A549 (cell line): ENCODE results near the gene TULP1. TPM values are rescaled to one million over a fixed set of nuclear protein-coding genes. Genes with fewer than 3 reads are reported as not detected.
A peak's percentile ranks its signal among the peaks of the same experiment; 100 is the strongest.

Experiments used
- ATAC-seq, 2 experiments: fragments of 200-7000 bp in 1 of 2; fragments of >200 bp in 1 of 2; cut with Nextera tagmentation in 1 of 2; cut with Tn5 transposase in 1 of 2; 3 replicates each; pipeline versions ENCODE4 v1.8.0 to v1.9.1; 2018 to 2020; ENCODE audit warnings: mild to moderate bottlenecking in 1 of 2, moderate library complexity in 1 of 2
- CTCF ChIA-PET: fragments of 300-600 bp; sonication (Branson Sonifier 250); formaldehyde crosslinking; extraction: SDS; loops from one replicate; lab custom pipeline; 2021; ENCODE audit warnings: antibody characterized with exemption, inconsistent platforms; lab: Yijun Ruan, JAX
- POLR2A ChIA-PET: fragments of 350-600 bp; formaldehyde crosslinking; extraction: SDS; loops from one replicate; lab custom pipeline; 2021; ENCODE audit warnings: antibody characterized with exemption, inconsistent platforms; lab: Yijun Ruan, JAX
- DNase-seq, 2 experiments: peaks; one replicate each; pipeline versions ENCODE4 v3.0.0 to v3.0.0-alpha.2; 2011 to 2016; ENCODE audit warnings: low read depth in 1 of 2, low spot score in 1 of 2
- FAIRE-seq: peaks from 2 replicates; lab custom pipeline; 2011; peaks lifted over from hg19 to GRCh38; lab: Jason Lieb, UNC
- H3K27ac ChIP-seq, 2 experiments: fragments of >200 bp; sonication (Bioruptor Twin); formaldehyde crosslinking; 3 replicates each; pipeline ENCODE4 v1.5.1; 2016 to 2017
- H3K4me1 ChIP-seq: fragments of >200 bp; sonication (Bioruptor Twin); formaldehyde crosslinking; 3 replicates; pipeline ENCODE4 v1.6.1; 2016
- H3K4me2 ChIP-seq: fragments of >200 bp; sonication (Bioruptor Twin); formaldehyde crosslinking; 3 replicates; pipeline ENCODE4 v1.6.1; 2016
- H3K4me3 ChIP-seq: fragments of >200 bp; sonication (Bioruptor Twin); formaldehyde crosslinking; 3 replicates; pipeline ENCODE4 v1.5.1; 2016
- H3K9me3 ChIP-seq: fragments of >200 bp; sonication (Bioruptor Twin); formaldehyde crosslinking; 3 replicates; pipeline ENCODE4 v1.6.1; 2016
- BCL3 ChIP-seq: fragments of >200 bp; sonication (Bioruptor Twin); formaldehyde crosslinking; IDR thresholded peaks from 3 replicates; pipeline ENCODE4 v1.6.1; 2016
- CBX2 ChIP-seq: fragments of 200-600 bp; sonication (generic); IDR thresholded peaks from 2 replicates; pipeline ENCODE4 v1.6.1; 2016; ENCODE audit warnings: low read depth, mild to moderate bottlenecking, borderline replicate concordance
- CHD2 ChIP-seq: fragments of 150-350 bp; IDR thresholded peaks from 2 replicates; pipeline ENCODE4 v1.6.1; 2014; ENCODE audit warnings: low read length; ENCODE audit not compliant: partially characterized antibody
- CTCF ChIP-seq: fragments of >200 bp; sonication (Bioruptor Twin); formaldehyde crosslinking; IDR thresholded peaks from 3 replicates; pipeline ENCODE4 v1.5.1; 2016
- FOSL2 ChIP-seq, 2 experiments: fragments of 450-650 bp in 1 of 2; fragments of >200 bp in 1 of 2; sonication (Bioruptor Twin) in 1 of 2; formaldehyde crosslinking; IDR thresholded peaks; 2 replicates each; pipeline versions ENCODE4 v1.5.0 to v1.6.1; 2016 to 2020; ENCODE audit warnings: mild to moderate bottlenecking in 1 of 2, moderate library complexity in 1 of 2
- GATA3 ChIP-seq: IDR thresholded peaks from 2 replicates; pipeline ENCODE4 v1.6.1; 2012; ENCODE audit warnings: borderline replicate concordance
- HES2 ChIP-seq: fragments of >200 bp; sonication (Bioruptor Twin); formaldehyde crosslinking; IDR thresholded peaks from 2 replicates; pipeline ENCODE4 v1.6.1; 2016
- HEYL ChIP-seq: fragments of 250-450 bp; sonication (Bioruptor Pico); IDR thresholded peaks from 2 replicates; pipeline ENCODE4 v1.8.0; 2021; ENCODE audit warnings: mild to moderate bottlenecking, moderate library complexity
- HOXB5 ChIP-seq: fragments of 250-450 bp; sonication (Bioruptor Pico); IDR thresholded peaks from 2 replicates; pipeline ENCODE4 v1.5.0; 2020; ENCODE audit warnings: mild to moderate bottlenecking, moderate library complexity
- KDM1A ChIP-seq: fragments of 200-600 bp; sonication (generic); IDR thresholded peaks from 2 replicates; pipeline ENCODE4 v1.6.1; 2016; ENCODE audit warnings: low read depth, mild to moderate bottlenecking
- KDM5A ChIP-seq: fragments of 200-600 bp; sonication (generic); IDR thresholded peaks from 2 replicates; pipeline ENCODE4 v1.6.1; 2016; ENCODE audit warnings: antibody characterized with exemption, mild to moderate bottlenecking
- MAFK ChIP-seq: fragments of 450-650 bp; IDR thresholded peaks from 2 replicates; pipeline ENCODE4 v1.6.1; 2014; ENCODE audit not compliant: partially characterized antibody
- MAZ ChIP-seq: fragments of 150-350 bp; IDR thresholded peaks from 2 replicates; pipeline ENCODE4 v1.6.1; 2014; ENCODE audit warnings: antibody characterized with exemption, low read depth, low read length, borderline replicate concordance
- NFE2L2 ChIP-seq: fragments of 150-350 bp; conservative IDR thresholded peaks from 2 replicates; pipeline ENCODE4 v1.6.1; 2014; ENCODE audit warnings: low read length
- NPAS2 ChIP-seq: fragments of 250-450 bp; sonication (Bioruptor Pico); IDR thresholded peaks from 2 replicates; pipeline ENCODE4 v1.8.0; 2022; ENCODE audit warnings: mild to moderate bottlenecking, moderate library complexity, borderline replicate concordance
- PBX3 ChIP-seq: IDR thresholded peaks from 2 replicates; pipeline ENCODE4 v1.6.1; 2012
- POLR2A ChIP-seq: IDR thresholded peaks from 2 replicates; pipeline ENCODE4 v1.6.1; 2012; ENCODE audit warnings: mild to moderate bottlenecking, low read length
- RFX5 ChIP-seq: fragments of 450-650 bp; IDR thresholded peaks from 2 replicates; pipeline ENCODE4 v1.7.1; 2014; ENCODE audit warnings: antibody characterized with exemption, mild to moderate bottlenecking, moderate library complexity
- SMC3 ChIP-seq: fragments of >200 bp; sonication (Bioruptor Twin); formaldehyde crosslinking; IDR thresholded peaks from 3 replicates; pipeline ENCODE4 v1.6.1; 2018; ENCODE audit warnings: inconsistent platforms
- TP53 ChIP-seq: fragments of 250-450 bp; sonication (Bioruptor Pico); IDR thresholded peaks from 2 replicates; pipeline ENCODE4 v1.5.0; 2021; ENCODE audit warnings: mild to moderate bottlenecking, moderate library complexity
- ZC3H11A ChIP-seq: fragments of 450-650 bp; IDR thresholded peaks from 2 replicates; pipeline ENCODE4 v1.6.1; 2014; ENCODE audit warnings: antibody characterized with exemption, mild to moderate bottlenecking
- ZFP36 ChIP-seq: fragments of 450-650 bp; IDR thresholded peaks from 2 replicates; pipeline ENCODE4 v1.6.1; 2014; ENCODE audit warnings: borderline replicate concordance; ENCODE audit not compliant: partially characterized antibody
- ZNF302 ChIP-seq: fragments of 250-450 bp; sonication (Bioruptor Pico); IDR thresholded peaks from 2 replicates; pipeline ENCODE4 v1.9.0; 2021; ENCODE audit warnings: inconsistent platforms, mild to moderate bottlenecking, moderate library complexity
- WGBS: methylation state at CpG from one replicate; pipeline ENCODE4 v1.1.6; 2017; ENCODE audit errors: missing lambda C conversion rate; 5-methylcytosine and 5-hydroxymethylcytosine counted together
- polyA plus RNA-seq, 4 experiments: library from polyadenylated mRNA; depleted of rRNA in 3 of 4; stranded (reverse); fragments of >200 nt; fragmentation: RNase III in 1 of 4; extraction: RNeasy Plus Mini Kit Qiagen cat#74134 plus additional on column Dnase treatment in 1 of 4; gene quantifications; 2 replicates in 3 of 4; 3 replicates in 1 of 4; pipeline ENCODE4 v1.2.3, GENCODE V29; 2011 to 2017

TULP1 gene
- polyA plus RNA-seq, 2 of the 4 experiments (the other 2 are of a cell fraction): not detected

GRCh38 chr6:35475573-35475972, 37.1 kb downstream of the TULP1 start:
- Histone ChIP-seq H3K9me3 (no peaks in the 10 kb centered on the region), H3K27ac (no peak overlapping the region), H3K4me3 (no peak overlapping the region), H3K4me1 (peaks cover 22% of the 10 kb centered on the region), H3K4me2 (no peak overlapping the region)
- ChIA-PET POLR2A (no interaction called here), CTCF (no interaction called here)
- FAIRE-seq (no peak), DNase-seq (no peak), ATAC-seq (peak; percentile 2 to 7; a peak in 4 of 6 replicates)
- 80% methylated on average over 1 of the region's 4 CpGs for WGBS
- TF ChIP-seq MAFK (no peak), NPAS2 (CRISPR knock-in tag) (no peak), GATA3 (no peak), HEYL (no peak), ZNF302 (CRISPR knock-in tag) (no peak), CBX2 (no peak), KDM1A (no peak), FOSL2 (IDR thresholded peaks at IDR 0.05) (no peak), FOSL2 (CRISPR knock-in tag; IDR thresholded peaks at IDR 0.05) (no peak), RFX5 (no peak), CHD2 (no peak), BCL3 (no peak), HES2 (no peak)
- TF ChIP-seq, all 56 proteins: peak for 0

- Histone ChIP-seq H3K9me3 (no peaks in the 10 kb centered on the region), H3K27ac (no peak overlapping the region), H3K4me1 (peaks cover 27% of the 10 kb centered on the region), H3K4me3 (no peak overlapping the region), H3K4me2 (no peak overlapping the region)
- DNase-seq (no peak), ATAC-seq (peak; percentile 7 to 15; a peak in 5 of 6 replicates), FAIRE-seq (no peak)
- ChIA-PET POLR2A (no interaction called here), CTCF (no interaction called here)
- 95% methylated on average over 19 of the region's 20 CpGs for WGBS
- TF ChIP-seq ZFP36 (no peak), HOXB5 (CRISPR knock-in tag) (no peak), FOSL2 (IDR thresholded peaks at IDR 0.05) (no peak), FOSL2 (CRISPR knock-in tag; IDR thresholded peaks at IDR 0.05) (no peak), NFE2L2 (no peak), HEYL (no peak), CBX2 (no peak), PBX3 (no peak), POLR2A (no peak), MAZ (no peak), TP53 (CRISPR knock-in tag) (no peak)
These were observed 37.6 kb downstream of the TULP1 start for GRCh38 chr6:35474942-35475570.

GRCh38 chr6:35474131-35474941, 38.4 kb downstream of the TULP1 start:
- FAIRE-seq (no peak), DNase-seq (no peak), ATAC-seq (peak; percentile 28 to 46; a peak in 5 of 6 replicates)
- H3K27ac ChIP-seq: no peak overlapping the region
- POLR2A ChIA-PET: no interaction called here
- CTCF ChIA-PET: interaction anchor here (0.6 kb wide), 1 partner anchor 136 kb away, joined by 3 read pairs; no protein-coding TSS in a partner anchor
- TF ChIP-seq ZC3H11A (no peak), HEYL (no peak), HOXB5 (CRISPR knock-in tag) (no peak), KDM5A (no peak), CTCF (no peak), SMC3 (no peak)
- peaks cover 29% of the 10 kb centered on the region for H3K4me1 ChIP-seq
- no peak overlapping the region for H3K4me3 ChIP-seq
- no peak overlapping the region for H3K4me2 ChIP-seq
- no peaks in the 10 kb centered on the region for H3K9me3 ChIP-seq
- WGBS: 93% methylated on average over 5 of the region's 14 CpGs
